ENCODE measurements around the gene KNDC1.

DNA sequence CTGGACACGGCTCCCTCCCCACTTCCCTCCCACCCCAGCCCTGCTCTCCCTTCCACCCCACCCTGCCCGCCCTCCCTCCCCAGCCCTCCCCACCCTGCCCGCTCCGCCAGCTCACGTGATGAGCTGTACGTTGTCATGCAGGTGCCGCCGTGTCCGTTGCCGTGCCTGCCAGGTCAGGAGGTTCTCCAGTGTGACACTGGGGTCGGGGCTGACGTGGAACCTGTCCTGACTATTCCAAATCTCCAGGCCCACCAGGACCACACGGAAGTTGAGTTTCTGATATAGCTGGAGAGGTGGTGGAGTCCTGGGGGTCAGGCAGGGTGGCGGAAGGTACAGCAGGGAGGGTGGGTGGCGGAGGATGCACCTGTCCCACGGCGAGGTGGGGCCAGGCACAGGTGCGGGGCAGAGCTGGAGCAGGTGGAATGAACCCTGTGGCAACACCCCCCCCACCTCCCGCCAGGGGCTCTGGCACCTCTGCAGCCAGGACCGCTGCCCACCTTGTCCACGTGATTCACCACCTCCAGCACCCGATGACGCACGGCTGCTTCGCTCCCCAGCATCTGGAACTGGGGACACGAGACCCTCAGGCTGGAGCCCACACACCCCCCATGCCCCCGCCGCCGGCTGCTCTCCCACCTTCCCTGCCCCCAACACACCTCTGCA is 112.4 kb downstream of the KNDC1 start:
- TF ChIP-seq, protein P1, sequence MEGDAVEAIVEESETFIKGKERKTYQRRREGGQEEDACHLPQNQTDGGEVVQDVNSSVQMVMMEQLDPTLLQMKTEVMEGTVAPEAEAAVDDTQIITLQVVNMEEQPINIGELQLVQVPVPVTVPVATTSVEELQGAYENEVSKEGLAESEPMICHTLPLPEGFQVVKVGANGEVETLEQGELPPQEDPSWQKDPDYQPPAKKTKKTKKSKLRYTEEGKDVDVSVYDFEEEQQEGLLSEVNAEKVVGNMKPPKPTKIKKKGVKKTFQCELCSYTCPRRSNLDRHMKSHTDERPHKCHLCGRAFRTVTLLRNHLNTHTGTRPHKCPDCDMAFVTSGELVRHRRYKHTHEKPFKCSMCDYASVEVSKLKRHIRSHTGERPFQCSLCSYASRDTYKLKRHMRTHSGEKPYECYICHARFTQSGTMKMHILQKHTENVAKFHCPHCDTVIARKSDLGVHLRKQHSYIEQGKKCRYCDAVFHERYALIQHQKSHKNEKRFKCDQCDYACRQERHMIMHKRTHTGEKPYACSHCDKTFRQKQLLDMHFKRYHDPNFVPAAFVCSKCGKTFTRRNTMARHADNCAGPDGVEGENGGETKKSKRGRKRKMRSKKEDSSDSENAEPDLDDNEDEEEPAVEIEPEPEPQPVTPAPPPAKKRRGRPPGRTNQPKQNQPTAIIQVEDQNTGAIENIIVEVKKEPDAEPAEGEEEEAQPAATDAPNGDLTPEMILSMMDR (conservative IDR thresholded peaks at IDR 0.05) = no peak
- no peak for TF ChIP-seq EZH2 (IDR thresholded peaks at IDR 0.05; ENCODE audit: low read depth)
